ENCODE measurements around the gene DGKB.

- TF ChIP-seq CTCF (IDR thresholded peaks at IDR 0.05; ENCODE audit: insufficient read depth, low read length): no peak
- TF ChIP-seq POLR2AphosphoS5 (IDR thresholded peaks at IDR 0.05; ENCODE audit: low read depth): no peak
- TF ChIP-seq SPI1 (IDR thresholded peaks at IDR 0.05; ENCODE audit: borderline replicate concordance, low read depth): no peak
Measured at GRCh38 chr7:14424675-14425074, 477.9 kb downstream of the DGKB start.
